KMS-11 (cell line): Measurements from ENCODE around the gene LURAP1L.

Source experiments
- H2AFZ ChIP-seq: fragments of 200-600 bp; sonication (generic); 2 replicates; pipeline ENCODE4 v1.6.1; 2016; ENCODE audit warnings: antibody characterized with exemption, mixed run types, low read depth
- H3K27ac ChIP-seq: fragments of 200-600 bp; sonication (generic); 2 replicates; pipeline ENCODE4 v1.6.1; 2016; ENCODE audit warnings: mild to moderate bottlenecking, mixed run types
- H3K27me3 ChIP-seq: fragments of 200-600 bp; sonication (generic); 2 replicates; pipeline ENCODE4 v1.6.1; 2017; ENCODE audit warnings: mild to moderate bottlenecking, low read depth, mixed run types, moderate library complexity; ENCODE audit not compliant: insufficient read depth
- H3K36me3 ChIP-seq: fragments of 200-600 bp; sonication (generic); 2 replicates; pipeline ENCODE4 v1.6.1; 2017; ENCODE audit warnings: mild to moderate bottlenecking, mixed run types; ENCODE audit not compliant: insufficient read depth
- H3K4me1 ChIP-seq: fragments of 200-600 bp; sonication (generic); 2 replicates; pipeline ENCODE4 v1.6.1; 2016; ENCODE audit warnings: mild to moderate bottlenecking, low read depth, mixed run types; ENCODE audit not compliant: poor library complexity, severe bottlenecking
- H3K4me2 ChIP-seq: fragments of 200-600 bp; sonication (generic); 2 replicates; pipeline ENCODE4 v1.7.0; 2016; ENCODE audit warnings: mild to moderate bottlenecking, mixed run types
- H3K4me3 ChIP-seq: fragments of 200-600 bp; sonication (generic); IDR thresholded peaks from 2 replicates; pipeline ENCODE4 v1.6.1; 2017; ENCODE audit warnings: low read depth, low read length, mixed read lengths; ENCODE audit not compliant: insufficient read depth
- H3K79me2 ChIP-seq: fragments of 200-600 bp; sonication (generic); 2 replicates; pipeline ENCODE4 v1.6.1; 2016; ENCODE audit warnings: low read depth, mixed run types; ENCODE audit not compliant: insufficient read depth
- H3K9ac ChIP-seq: fragments of 200-600 bp; sonication (generic); 2 replicates; pipeline ENCODE4 v1.6.1; 2016; ENCODE audit warnings: mild to moderate bottlenecking, mixed run types
- H4K20me1 ChIP-seq: fragments of 200-600 bp; sonication (generic); 2 replicates; pipeline ENCODE4 v1.6.1; 2016; ENCODE audit warnings: mild to moderate bottlenecking, mixed run types; ENCODE audit not compliant: insufficient read depth
- TF ChIP-seq, protein P1 (sequence below): fragments of 200-600 bp; sonication (generic); conservative IDR thresholded peaks from 2 replicates; pipeline ENCODE4 v1.6.1; 2017; ENCODE audit warnings: low read depth, mild to moderate bottlenecking, antibody characterized with exemption, low read length, moderate library complexity, mixed read lengths

Gene LURAP1L

DNA sequence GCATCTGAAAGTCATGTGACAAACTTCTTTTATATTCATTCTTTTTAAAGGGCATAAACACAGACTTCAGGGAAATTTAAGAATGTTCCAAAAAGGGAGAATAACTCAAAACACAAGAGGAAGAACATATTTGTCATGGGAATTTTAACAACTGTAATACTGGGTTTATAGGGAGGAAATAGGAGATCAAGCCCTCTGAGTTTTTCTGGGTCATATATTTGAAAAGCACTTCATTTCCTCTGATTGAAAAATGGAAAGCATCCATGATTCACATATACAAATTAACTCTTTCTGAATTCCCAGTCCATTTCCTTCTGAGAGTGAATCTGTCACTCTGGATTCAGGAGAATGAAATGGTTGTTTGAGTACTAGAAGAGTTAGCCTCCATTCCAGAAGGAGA lies 26.8 kb downstream of the LURAP1L start:
- no peak overlapping the region for H2AFZ ChIP-seq
- H3K4me2 ChIP-seq = no peak overlapping the region
- no peak overlapping the region for H3K27ac ChIP-seq
- TF ChIP-seq, protein P1, sequence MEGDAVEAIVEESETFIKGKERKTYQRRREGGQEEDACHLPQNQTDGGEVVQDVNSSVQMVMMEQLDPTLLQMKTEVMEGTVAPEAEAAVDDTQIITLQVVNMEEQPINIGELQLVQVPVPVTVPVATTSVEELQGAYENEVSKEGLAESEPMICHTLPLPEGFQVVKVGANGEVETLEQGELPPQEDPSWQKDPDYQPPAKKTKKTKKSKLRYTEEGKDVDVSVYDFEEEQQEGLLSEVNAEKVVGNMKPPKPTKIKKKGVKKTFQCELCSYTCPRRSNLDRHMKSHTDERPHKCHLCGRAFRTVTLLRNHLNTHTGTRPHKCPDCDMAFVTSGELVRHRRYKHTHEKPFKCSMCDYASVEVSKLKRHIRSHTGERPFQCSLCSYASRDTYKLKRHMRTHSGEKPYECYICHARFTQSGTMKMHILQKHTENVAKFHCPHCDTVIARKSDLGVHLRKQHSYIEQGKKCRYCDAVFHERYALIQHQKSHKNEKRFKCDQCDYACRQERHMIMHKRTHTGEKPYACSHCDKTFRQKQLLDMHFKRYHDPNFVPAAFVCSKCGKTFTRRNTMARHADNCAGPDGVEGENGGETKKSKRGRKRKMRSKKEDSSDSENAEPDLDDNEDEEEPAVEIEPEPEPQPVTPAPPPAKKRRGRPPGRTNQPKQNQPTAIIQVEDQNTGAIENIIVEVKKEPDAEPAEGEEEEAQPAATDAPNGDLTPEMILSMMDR = no peak
- no peaks in the 10 kb centered on the region for H3K36me3 ChIP-seq
- H3K9ac ChIP-seq = no peak overlapping the region
- H3K4me1 ChIP-seq = no peaks in the 10 kb centered on the region
- H3K79me2 ChIP-seq = no peaks in the 10 kb centered on the region
- H3K4me3 ChIP-seq = no peak overlapping the region
- no peaks in the 10 kb centered on the region for H4K20me1 ChIP-seq
- no peaks in the 10 kb centered on the region for H3K27me3 ChIP-seq

DNA sequence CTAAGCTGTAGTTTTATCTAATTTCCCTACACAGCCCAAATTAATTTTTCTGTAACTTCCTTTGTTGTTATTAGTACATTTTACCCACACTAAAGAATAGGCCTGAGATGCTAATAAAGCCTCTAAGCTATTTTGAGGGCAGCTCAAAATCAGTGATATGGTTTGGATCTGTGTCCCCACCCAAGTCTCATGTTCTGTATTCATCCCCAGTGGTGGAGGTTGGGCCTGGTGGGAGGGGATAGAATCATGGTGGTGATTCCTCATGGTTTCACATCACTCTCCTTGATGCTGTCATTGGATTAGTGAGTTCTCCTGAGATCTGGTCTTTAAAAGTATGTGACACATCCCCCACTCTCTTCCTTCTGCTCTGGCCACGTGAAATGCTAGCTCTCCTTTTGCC lies 27.3 kb downstream of the LURAP1L start:
- H3K79me2 ChIP-seq = no peaks in the 10 kb centered on the region
- no peak overlapping the region for H2AFZ ChIP-seq
- no peak overlapping the region for H3K4me2 ChIP-seq
- no peak overlapping the region for H3K9ac ChIP-seq
- H4K20me1 ChIP-seq = no peaks in the 10 kb centered on the region
- H3K27ac ChIP-seq = no peak overlapping the region
- H3K4me3 ChIP-seq = no peak overlapping the region
- H3K36me3 ChIP-seq = no peaks in the 10 kb centered on the region
- TF ChIP-seq, protein P1 = no peak
- H3K4me1 ChIP-seq = no peaks in the 10 kb centered on the region
- no peaks in the 10 kb centered on the region for H3K27me3 ChIP-seq

DNA sequence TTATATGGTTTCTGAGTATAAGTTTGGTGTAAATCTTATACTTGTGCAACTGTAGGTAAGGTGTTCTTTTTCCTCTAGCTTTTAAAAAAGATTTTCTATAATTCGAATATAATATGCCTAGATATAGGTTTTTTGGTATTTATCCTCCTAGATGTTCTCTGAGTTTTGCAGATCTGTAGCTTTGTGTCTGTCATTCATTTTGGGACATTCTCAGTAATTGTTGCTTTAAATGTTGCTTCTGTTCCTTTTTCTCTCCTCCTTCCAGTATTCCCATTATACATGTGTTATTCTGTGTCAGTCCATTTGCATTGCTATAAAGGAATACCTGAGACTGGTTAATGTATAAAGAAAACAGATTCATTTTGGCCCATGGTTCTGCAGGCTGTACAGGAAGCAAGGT lies 33.7 kb downstream of the LURAP1L start:
- no peaks in the 10 kb centered on the region for H3K27me3 ChIP-seq
- no peak overlapping the region for H2AFZ ChIP-seq
- no peak overlapping the region for H3K9ac ChIP-seq
- no peak overlapping the region for H3K4me2 ChIP-seq
- no peak overlapping the region for H3K4me3 ChIP-seq
- H3K4me1 ChIP-seq = peaks cover 18% of the 10 kb centered on the region
- H4K20me1 ChIP-seq = no peaks in the 10 kb centered on the region
- TF ChIP-seq, protein P1 = no peak
- no peaks in the 10 kb centered on the region for H3K36me3 ChIP-seq
- no peak overlapping the region for H3K27ac ChIP-seq
- no peaks in the 10 kb centered on the region for H3K79me2 ChIP-seq

DNA sequence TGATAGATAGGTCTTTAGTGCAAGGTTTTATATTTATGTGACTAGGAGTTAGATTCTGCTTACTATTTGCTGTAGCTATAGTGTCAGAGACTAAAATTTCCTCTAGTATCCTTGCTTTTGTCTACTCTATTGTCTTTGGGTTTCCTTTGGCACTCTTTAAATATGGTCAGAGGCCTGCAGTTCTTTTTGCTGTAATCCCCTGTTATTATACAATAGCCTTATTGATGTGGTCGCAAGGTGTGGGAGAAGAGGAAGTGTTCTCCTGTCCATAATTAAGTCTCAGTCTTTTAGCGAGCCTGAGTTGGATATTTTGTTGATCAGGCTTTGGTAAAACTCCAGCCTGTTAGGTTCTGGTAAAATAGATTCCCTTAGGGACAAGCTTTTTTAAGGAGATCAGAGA lies 34.9 kb downstream of the LURAP1L start:
- H3K27me3 ChIP-seq = no peaks in the 10 kb centered on the region
- no peaks in the 10 kb centered on the region for H3K36me3 ChIP-seq
- H3K4me2 ChIP-seq = no peak overlapping the region
- peaks cover 29% of the 10 kb centered on the region for H3K4me1 ChIP-seq
- no peak overlapping the region for H3K4me3 ChIP-seq
- no peaks in the 10 kb centered on the region for H3K79me2 ChIP-seq
- no peaks in the 10 kb centered on the region for H4K20me1 ChIP-seq
- H3K27ac ChIP-seq = no peak overlapping the region
- no peak overlapping the region for H3K9ac ChIP-seq
- H2AFZ ChIP-seq = no peak overlapping the region
- TF ChIP-seq, protein P1 = no peak
